Keratinocyte (primary cell): ENCODE measurements around the gene LENG1. TPM values are rescaled to one million over a fixed set of nuclear protein-coding genes. Genes with fewer than 3 reads are reported as not detected.
A peak's percentile ranks its signal among the peaks of the same experiment; 100 is the strongest.

ENCODE experiments used
- DNase-seq: peaks from one replicate; pipeline ENCODE4 v3.0.0-alpha.2; 2011; ENCODE audit warnings: low read depth, missing footprints, low spot score
- FAIRE-seq: peaks from 2 replicates; lab custom pipeline; 2011; peaks lifted over from hg19 to GRCh38; lab: Jason Lieb, UNC
- H2AFZ ChIP-seq: 2 replicates; pipeline ENCODE4 v1.6.0; 2012; ENCODE audit warnings: low read length, control low read depth, inconsistent platforms; ENCODE audit not compliant: control insufficient read depth
- H3K27ac ChIP-seq: 2 replicates; pipeline ENCODE4 v1.5.1; 2011; ENCODE audit warnings: low read length; ENCODE audit not compliant: control insufficient read depth, insufficient read depth
- H3K27me3 ChIP-seq: 3 replicates; pipeline ENCODE4 v1.6.0; 2011; ENCODE audit warnings: low read length; ENCODE audit not compliant: control insufficient read depth, insufficient read depth; ENCODE audit errors: extremely low read depth
- H3K36me3 ChIP-seq, 2 experiments: 2 replicates in 1 of 2; 3 replicates in 1 of 2; pipeline ENCODE4 v1.5.1; 2011; ENCODE audit warnings: low read length in 2 of 2, mild to moderate bottlenecking in 1 of 2; ENCODE audit not compliant: control insufficient read depth in 2 of 2, insufficient read depth in 2 of 2; ENCODE audit errors: extremely low read depth in 1 of 2
- H3K4me1 ChIP-seq: 3 replicates; pipeline ENCODE4 v1.5.1; 2011; ENCODE audit warnings: low read length; ENCODE audit not compliant: control insufficient read depth, insufficient read depth; ENCODE audit errors: extremely low read depth
- H3K4me2 ChIP-seq: 3 replicates; pipeline ENCODE4 v1.6.0; 2011; ENCODE audit warnings: low read depth, low read length; ENCODE audit not compliant: control insufficient read depth, insufficient read depth; ENCODE audit errors: extremely low read depth
- H3K4me3 ChIP-seq, 3 experiments: fragments of 200-600 bp in 1 of 3; sonication (generic) in 1 of 3; 2 replicates in 2 of 3; 3 replicates in 1 of 3; pipeline ENCODE4 v1.5.1; 2011 to 2016; ENCODE audit warnings: low read length in 3 of 3, mild to moderate bottlenecking in 3 of 3, control low read depth in 2 of 3, inconsistent platforms in 1 of 3, low read depth in 1 of 3, mixed read lengths in 1 of 3, mixed run types in 1 of 3, moderate library complexity in 1 of 3; ENCODE audit not compliant: control insufficient read depth in 2 of 3, insufficient read depth in 2 of 3; ENCODE audit errors: extremely low read depth in 1 of 3
- H3K79me2 ChIP-seq: 2 replicates; pipeline ENCODE4 v1.6.0; 2012; ENCODE audit warnings: low read length; ENCODE audit not compliant: control insufficient read depth, insufficient read depth
- H3K9ac ChIP-seq: 3 replicates; pipeline ENCODE4 v1.6.0; 2011; ENCODE audit warnings: low read length; ENCODE audit not compliant: control insufficient read depth, insufficient read depth; ENCODE audit errors: extremely low read depth
- H3K9me1 ChIP-seq: 3 replicates; pipeline ENCODE4 v1.6.0; 2011; ENCODE audit warnings: low read length; ENCODE audit not compliant: control insufficient read depth, insufficient read depth; ENCODE audit errors: extremely low read depth
- H3K9me3 ChIP-seq: 2 replicates; pipeline ENCODE4 v1.5.1; 2012; ENCODE audit warnings: low read depth, low read length; ENCODE audit not compliant: control insufficient read depth
- H4K20me1 ChIP-seq: 3 replicates; pipeline ENCODE4 v1.6.0; 2011; ENCODE audit warnings: low read length; ENCODE audit not compliant: control insufficient read depth, insufficient read depth; ENCODE audit errors: extremely low read depth
- CTCF ChIP-seq, 3 experiments: IDR thresholded peaks in 1 of 3; conservative IDR thresholded peaks in 1 of 3; optimal IDR thresholded peaks in 1 of 3; 2 replicates in 2 of 3; 3 replicates in 1 of 3; pipeline versions ENCODE3 to v1.5.1; 2011; ENCODE audit warnings: low read length in 3 of 3, mild to moderate bottlenecking in 3 of 3, moderate library complexity in 2 of 3, control low read depth in 1 of 3, inconsistent platforms in 1 of 3; ENCODE audit not compliant: insufficient read depth in 2 of 3; ENCODE audit errors: extremely low read depth in 1 of 3
- EZH2 ChIP-seq: IDR thresholded peaks from one replicate; pipeline ENCODE4 v1.6.1; 2012; ENCODE audit warnings: inconsistent platforms, mild to moderate bottlenecking, low read length, moderate library complexity
- dilution Hi-C: fragments of 300-500 bp; cut with MboI; formaldehyde crosslinking; loops from one replicate; pipeline ENCODE4 v1.7.0; 2020; ENCODE audit warnings: low sequenced_read_pairs; ENCODE audit not compliant: extremely low pct_ligation_motif_present
- polyA plus RNA-seq, 5 experiments: library from polyadenylated mRNA; depleted of rRNA in 3 of 5; stranded (reverse) in 3 of 5; stranded (forward) in 1 of 5; unstranded in 1 of 5; fragments of >200 nt; gene quantifications; 1 replicate in 1 of 5; 2 replicates in 3 of 5; 3 replicates in 1 of 5; pipeline versions ENCODE4 v1.2.1 to v1.2.3, GENCODE V29; 2011 to 2012; ENCODE audit warnings: missing spikeins in 2 of 5, low read depth in 1 of 5, low replicate concordance in 1 of 5

Gene LENG1
- polyA plus RNA-seq, 1 donor (not counting 4 experiments of a cell fraction or from before 2014, with no cell fraction given): 3.4 TPM

- peaks cover 7% of the 10 kb centered on the region for H3K79me2 ChIP-seq
- DNase-seq (no peak), FAIRE-seq (peak; percentile 64)
- dilution Hi-C loops: no loop called here
- peak overlapping the region; percentile 57 to 95 (median 85) for H3K4me3 ChIP-seq
- peak overlapping the region; percentile 90 for H3K27ac ChIP-seq
- H2AFZ ChIP-seq: peak overlapping the region; percentile 89
- H3K9me1 ChIP-seq: no peaks in the 10 kb centered on the region
- peak overlapping the region; percentile 92 for H3K9ac ChIP-seq
- no peak for TF ChIP-seq EZH2
- peak in 1 of 3 experiments; percentile 8 for TF ChIP-seq CTCF (optimal IDR thresholded peaks at IDR 0.05 in 1 of 3, IDR thresholded peaks at IDR 0.05 in 1 of 3, conservative IDR thresholded peaks at IDR 0.05 in 1 of 3; ENCODE audit: extremely low read depth in 1 of 3, insufficient read depth in 2 of 3, low read length in 3 of 3)
- peak overlapping the region; percentile 98 for H3K4me2 ChIP-seq
- peaks cover 17 to 21% of the 10 kb centered on the region in 2 experiments for H3K36me3 ChIP-seq
- H3K4me1 ChIP-seq: peaks cover 24% of the 10 kb centered on the region
- H3K27me3 ChIP-seq: no peaks in the 10 kb centered on the region
- H4K20me1 ChIP-seq: peaks cover 5% of the 10 kb centered on the region
- no peaks in the 10 kb centered on the region for H3K9me3 ChIP-seq
Observed at GRCh38 chr19:54158812-54159351, 639 bp downstream of the LENG1 start.

- peaks cover 27 to 35% of the 10 kb centered on the region in 2 experiments for H3K36me3 ChIP-seq
- FAIRE-seq: no peak
- dilution Hi-C loops: no loop called here
Observed at GRCh38 chr19:54156953-54157352, 2.6 kb downstream of the LENG1 start.

More at GRCh38 chr19:54156953-54157352, 2.6 kb downstream of the LENG1 start:
- no peak overlapping the region for H3K27ac ChIP-seq
- H4K20me1 ChIP-seq: peaks cover 5% of the 10 kb centered on the region
- no peak overlapping the region for H2AFZ ChIP-seq
- H3K79me2 ChIP-seq: peaks cover 7% of the 10 kb centered on the region
- no peaks in the 10 kb centered on the region for H3K27me3 ChIP-seq
- peaks cover 22% of the 10 kb centered on the region for H3K4me1 ChIP-seq
- no peaks in the 10 kb centered on the region for H3K9me3 ChIP-seq
- H3K4me3 ChIP-seq: no peak overlapping the region
- H3K9ac ChIP-seq: no peak overlapping the region
- TF ChIP-seq CTCF (optimal IDR thresholded peaks at IDR 0.05 in 1 of 3, IDR thresholded peaks at IDR 0.05 in 1 of 3, conservative IDR thresholded peaks at IDR 0.05 in 1 of 3; ENCODE audit: extremely low read depth in 1 of 3, insufficient read depth in 2 of 3, low read length in 3 of 3): no peak
- no peak for TF ChIP-seq EZH2
- H3K9me1 ChIP-seq: no peaks in the 10 kb centered on the region
- no peak overlapping the region for H3K4me2 ChIP-seq
- no peak for DNase-seq
